GM21576 (cell line): ENCODE results near the gene GPR17.

Experiments
- ATAC-seq: cut with Tn5 transposase; IDR thresholded peaks from one replicate; pipeline ENCODE4 v1.9.1; 2021; ENCODE audit warnings: mild to moderate bottlenecking, moderate library complexity; ENCODE audit not compliant: unreplicated experiment

Gene GPR17

DNA sequence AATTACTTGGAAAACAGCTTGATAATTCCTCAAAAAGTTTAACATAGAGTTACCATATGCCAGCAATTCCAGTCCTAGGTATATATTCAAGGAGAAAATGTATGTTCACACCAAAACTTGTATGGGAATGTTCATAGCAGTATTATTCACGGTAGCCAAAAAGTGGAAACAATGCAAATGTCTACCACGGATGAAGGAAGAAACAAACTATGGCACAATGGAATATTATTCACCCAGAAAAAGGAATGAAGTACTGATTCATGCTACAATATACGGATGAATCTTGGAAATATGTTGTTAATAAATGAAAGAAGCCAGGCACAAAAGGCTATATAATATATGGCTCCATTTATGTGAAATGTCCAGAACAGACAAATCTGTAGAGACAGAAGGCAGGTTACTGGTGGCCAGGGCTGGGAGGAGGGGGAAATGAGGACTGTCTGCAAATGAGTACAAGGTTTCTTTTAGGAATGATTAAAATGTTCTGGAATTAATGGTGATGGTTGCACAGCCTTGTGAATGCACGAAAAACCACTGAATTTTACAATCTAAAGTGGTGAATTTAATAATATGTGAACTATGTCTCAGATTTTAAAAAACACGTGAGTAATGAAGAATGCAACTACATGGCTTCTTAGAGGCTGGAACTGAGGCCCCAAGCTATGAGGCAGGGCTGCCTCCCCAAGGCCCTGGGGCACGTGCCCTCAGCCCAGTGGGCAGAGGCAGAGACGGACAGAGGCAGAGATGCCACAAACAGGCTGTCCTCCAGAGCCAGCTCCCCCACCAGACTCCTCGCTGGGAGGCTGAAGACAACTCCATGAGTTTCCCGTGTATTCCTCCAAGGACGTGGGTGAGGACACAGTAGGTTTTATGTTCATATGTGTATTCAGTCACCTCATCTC lies 24.4 kb downstream of the GPR17 start:
- no peak for ATAC-seq

- ATAC-seq: no peak
Observed at GRCh38 chr2:127670957-127671290, 25.0 kb downstream of the GPR17 start.

GRCh38 chr2:127671557-127672302 lies 25.8 kb downstream of the GPR17 start:
- no peak for ATAC-seq

DNA sequence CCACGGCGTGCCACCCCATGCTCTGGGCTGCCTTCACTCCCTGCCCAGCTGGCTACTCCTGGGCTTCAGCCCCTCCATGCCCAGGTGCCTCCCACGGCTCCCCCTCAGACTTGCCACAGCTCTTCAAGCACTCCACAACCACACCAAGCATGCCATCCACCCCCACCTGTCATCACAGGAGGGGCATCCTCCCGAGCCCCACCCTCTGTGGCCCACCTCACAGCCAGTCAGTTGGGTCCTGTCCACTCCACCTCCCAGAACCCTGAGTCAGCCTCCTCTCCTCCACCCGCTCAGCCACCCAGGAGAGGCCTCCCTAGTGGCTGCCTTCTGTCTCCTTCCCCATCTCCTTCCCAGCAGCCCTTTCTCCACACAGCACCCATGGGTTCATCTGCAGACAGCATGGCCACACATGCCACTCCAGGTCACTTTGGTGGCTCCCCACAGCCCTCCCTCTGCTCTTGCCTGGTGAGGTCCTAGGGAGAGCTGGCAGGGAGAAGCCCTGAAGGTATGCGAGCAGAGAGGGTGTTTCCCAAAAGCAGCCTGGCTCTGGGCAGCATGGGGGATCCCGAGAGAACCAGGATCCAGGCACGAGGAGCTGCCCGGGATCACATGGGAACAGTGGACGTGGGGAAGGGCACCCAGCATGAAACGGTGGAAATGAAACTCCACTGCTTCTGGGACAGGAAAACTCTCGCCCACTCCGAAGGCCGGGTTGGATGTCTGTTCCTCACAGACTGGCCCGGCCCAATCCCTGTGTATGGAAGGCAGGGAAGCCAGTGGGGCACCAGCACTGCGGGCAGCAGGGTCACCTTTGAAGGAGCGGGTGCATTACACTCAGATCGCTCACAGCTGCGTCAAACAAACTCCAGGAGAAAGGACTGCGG lies 26.6 kb downstream of the GPR17 start:
- ATAC-seq: no peak

DNA sequence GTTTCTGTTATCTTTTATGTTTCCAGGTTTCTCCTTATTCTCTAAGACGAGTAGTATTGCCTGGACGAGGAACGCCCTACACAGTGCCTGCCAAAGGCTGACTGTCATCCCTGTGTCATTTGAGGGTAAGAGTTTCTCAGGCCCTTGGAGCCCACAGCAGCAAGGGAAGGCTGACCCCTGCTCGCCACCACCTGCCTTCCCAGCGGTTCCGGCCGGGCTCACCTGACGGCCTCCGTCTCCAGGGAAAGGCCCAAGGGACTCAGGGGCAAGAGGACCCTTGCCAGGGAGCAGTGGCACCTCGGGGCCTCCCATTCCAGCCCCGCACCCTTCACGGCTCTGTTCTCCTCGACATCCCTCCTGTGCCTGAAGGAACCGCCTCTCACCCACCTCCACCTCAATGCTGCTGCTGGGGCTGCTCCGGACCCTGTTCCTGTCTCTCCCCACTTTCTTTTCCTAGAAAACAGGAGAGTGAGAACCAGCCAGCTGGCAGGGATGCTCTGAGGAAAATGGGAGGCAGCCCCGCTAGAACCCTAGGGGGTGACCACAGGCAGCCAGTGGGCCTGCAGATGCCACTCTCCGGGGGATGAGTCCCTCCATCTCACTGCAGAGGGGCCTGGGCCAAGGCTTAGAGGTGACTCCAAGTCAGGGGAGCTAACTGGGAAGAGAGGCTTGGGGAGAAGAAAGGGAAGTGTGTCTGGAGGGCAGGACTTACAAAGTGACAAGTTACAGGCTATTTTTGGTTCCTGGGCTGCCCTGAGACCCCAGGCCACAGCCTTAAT lies 27.5 kb downstream of the GPR17 start:
- no peak for ATAC-seq

DNA sequence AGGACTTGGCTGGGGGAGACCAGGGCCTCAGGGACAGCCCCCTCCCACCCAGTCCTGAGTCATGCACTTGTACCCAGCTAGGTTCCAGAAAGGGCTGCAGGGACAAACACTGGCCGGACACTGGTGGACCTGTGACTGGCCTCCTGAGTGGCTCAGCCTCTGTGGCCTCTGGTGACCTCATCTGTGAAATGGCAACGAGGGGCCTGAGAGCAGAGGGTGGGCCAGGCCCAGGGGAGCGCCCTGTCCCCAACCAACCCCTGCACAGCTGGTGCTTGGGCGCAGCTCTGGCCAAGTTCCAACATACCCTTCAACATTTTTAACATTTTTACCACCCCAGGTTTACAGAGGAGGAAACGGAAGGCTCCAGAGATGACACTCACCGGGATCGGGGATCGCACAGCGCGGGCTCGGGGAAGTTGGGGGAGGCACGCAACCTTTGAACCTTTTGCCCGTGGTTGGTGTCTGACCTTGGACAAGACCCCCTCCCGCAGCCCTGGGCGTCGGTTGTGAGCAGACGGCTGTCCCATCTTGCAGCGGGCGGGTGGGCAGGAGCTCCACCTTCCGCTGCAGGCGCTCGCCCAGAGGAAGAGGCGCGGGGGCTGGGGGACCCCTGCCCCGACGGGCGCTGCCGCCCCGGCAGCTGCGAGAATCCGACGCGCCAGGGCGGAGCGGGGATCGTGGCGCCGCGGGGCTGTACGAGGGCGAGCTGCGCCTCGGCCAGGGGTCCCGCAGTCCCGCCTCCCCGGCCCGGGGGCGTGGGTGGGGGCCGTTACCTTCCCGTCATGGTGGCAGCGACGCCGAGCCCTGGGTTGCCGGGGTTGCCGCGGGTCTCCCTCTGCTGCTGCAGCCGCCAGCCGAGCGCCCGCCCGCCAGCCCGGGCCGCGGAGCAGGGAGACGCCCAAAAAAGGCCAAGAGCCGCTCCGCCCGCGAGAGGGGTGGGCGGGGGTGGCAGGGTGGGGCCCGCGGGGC lies 28.6 kb downstream of the GPR17 start:
- ATAC-seq: no peak

GRCh38 chr2:127675331-127676261 lies 29.6 kb downstream of the GPR17 start, which contains the start of gene LIMS2:
TSS of gene LIMS2 (minus strand) at chr2:127675530. CDS start at chr2:127675024, 506 bp downstream.
- ATAC-seq: no peak

GRCh38 chr2:127676906-127677305 lies 31.0 kb downstream of the GPR17 start:
- ATAC-seq: no peak

- ATAC-seq: no peak
Observed at GRCh38 chr2:127678531-127678930, 32.6 kb downstream of the GPR17 start.

- ATAC-seq: no peak
Observed at GRCh38 chr2:127678991-127679390, 33.0 kb downstream of the GPR17 start.

DNA sequence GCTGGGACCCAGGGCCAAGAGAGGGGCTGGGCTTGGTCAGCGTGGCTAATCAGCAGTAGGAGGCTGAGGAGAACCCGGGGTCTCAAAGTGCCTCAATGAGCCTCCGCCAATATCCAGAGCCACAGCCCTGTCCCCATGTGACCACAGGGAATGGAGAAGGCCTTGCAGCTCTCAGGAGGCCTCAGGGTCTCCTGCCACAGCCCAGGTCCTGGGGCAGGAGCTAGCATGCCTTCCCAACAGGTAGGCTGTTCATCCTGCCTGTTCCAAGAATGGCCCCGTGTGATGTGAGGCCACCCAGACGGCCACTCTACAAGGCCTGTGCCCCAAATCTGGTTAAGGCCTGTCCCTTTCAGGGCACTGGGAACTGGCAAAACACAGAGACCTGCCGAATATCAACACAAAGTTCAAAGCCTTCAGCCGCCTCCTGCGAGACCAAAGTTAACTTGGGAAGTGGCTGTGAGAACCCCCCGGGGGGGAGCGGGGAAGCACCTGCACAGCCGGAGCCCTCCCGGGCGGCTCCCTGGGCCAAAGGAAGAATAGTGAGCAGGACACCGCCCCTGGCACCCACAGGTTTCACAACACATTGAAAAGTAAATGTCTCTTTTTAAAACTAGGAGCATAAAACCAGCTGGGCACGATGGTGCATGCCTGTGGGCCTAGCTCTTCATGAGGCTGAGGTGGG lies 33.9 kb downstream of the GPR17 start:
- ATAC-seq: no peak

GRCh38 chr2:127680706-127681287 lies 34.8 kb downstream of the GPR17 start:
- no peak for ATAC-seq

- no peak for ATAC-seq
Observed at GRCh38 chr2:127681288-127681804, 35.4 kb downstream of the GPR17 start.

DNA sequence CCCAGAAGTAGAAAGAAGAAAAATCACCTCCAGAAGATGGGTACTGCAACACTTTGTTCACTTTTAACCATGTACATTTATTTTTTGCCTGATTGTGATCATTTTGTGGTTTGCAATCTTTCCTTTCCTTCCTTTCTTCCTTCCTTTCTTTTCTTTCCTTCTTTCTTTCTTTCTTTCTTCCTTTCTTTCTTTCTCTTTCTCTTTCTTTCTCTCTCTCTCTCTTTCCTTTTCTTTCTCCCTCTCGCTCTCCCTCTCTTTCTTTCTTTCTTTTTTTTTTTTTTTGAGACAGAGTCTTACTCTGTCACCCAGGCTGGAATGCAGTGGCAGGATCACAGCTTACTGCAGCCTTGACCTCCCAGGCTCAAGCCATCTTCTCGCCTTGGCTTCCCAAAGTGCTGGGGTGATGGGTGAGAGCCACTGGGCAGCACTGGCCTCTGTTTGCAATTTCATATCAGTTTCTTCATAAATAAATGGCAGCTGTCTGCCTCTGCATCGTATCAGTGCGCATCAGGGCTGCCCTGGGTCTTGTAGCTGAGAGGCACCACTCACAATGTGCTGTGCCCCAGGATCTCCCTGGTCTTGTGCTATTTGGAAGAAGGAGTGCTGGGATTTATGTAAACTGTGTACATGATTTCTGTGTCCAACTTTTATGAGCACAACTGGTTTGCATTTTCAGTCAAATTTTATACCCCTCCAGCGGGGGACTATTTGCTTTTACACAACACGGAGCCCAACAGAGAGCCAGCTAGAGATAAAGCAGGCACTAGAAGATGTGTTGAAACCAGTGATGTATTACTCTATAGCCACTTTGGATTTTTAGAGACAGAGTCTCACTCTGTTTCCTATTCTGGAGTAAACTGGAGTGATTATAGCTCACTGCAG lies 36.3 kb downstream of the GPR17 start:
- no peak for ATAC-seq

- no peak for ATAC-seq
Observed at GRCh38 chr2:127683056-127683455, 37.1 kb downstream of the GPR17 start.

GRCh38 chr2:127683757-127684156 lies 37.8 kb downstream of the GPR17 start:
- no peak for ATAC-seq
